Activated CD4-positive, alpha-beta T cell treated with anti-CD3 and anti-CD28 coated beads, Interleukin-2, Interleukin-4, amounts not matched to agents 100 ng/mL and 50 ng/mL, durations not matched to agents 16 hours and 8 hours (primary cell): Measurements from ENCODE around the gene NACAD.

Experiments
- DNase-seq: peaks from one replicate; pipeline ENCODE4 v3.0.0-alpha.2; 2020; ENCODE audit warnings: low spot score

Gene NACAD

DNA sequence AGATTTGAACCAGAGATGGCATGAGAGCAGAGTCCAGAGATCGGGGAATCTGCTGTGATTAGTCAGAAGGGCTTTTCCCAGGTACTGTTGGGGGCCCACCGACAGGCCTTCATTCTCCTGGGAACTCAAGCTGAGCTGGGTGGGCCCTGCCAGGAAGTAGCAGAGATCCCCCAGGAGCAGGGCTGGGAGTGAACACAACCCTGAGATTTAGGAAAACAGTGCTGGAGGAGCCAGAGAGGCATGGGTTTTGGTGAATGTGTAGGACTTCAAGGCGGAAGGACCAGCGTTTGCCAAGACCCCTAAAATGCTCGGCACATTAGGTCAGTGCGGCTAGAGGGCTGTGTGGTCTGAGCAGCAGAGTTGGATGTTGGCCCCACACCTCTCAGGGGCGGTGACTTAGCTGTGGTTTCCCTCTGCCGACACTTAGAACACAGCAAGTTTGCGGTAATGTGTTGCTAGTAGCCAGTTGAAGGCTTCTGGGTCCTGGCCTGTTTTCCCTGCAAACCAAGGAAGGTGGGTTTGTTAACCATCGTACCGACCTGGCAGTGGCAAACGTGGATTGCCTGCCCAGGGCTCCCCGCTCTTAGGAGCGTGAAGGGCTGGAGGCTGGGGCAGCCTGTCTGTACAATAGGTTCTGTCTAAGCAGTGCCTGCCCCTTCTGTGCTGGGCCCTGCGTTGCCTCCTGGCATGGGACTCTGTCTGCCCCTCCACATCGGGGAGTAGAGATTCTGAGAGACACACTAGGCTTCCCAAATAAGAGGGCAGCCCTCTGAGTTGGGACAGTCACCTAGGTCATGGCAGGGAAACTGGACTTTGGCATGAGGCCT lies 14.0 kb downstream of the NACAD start:
- DNase-seq, result no peak

DNA sequence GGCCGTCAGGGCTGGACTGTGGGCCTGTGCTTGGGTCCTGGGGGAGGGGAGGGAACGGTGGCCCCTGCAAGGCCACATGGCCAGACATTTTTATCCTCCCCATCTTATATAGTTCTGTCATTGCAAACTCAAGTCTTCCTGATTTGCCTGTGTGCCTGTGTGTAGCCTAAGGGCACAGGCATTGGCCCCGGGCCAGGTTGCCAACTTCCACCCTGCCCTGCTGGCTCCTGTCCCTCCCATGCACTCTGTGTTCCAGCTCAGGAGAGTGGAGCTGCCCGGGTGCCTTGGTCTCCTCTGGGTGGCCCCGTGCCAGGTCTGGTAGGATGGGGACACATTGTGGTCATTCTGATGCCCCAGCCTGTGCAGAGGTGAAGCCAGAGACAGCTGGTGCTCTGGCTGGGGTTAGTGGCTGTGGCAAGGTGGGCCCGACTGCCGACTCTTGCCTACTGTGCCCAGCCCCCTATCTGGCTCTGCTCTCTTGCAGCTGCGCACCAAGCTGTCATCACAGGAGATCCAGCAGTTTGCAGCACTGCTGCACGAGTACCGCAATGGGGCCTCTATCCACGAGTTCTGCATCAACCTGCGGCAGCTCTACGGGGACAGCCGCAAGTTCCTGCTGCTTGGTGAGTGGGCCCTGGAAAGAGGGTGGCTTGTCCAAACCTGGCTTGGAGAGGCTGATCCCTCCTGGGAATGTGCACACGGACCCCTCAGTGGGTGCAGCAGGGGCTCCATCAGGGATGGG lies 14.8 kb downstream of the NACAD start:
- DNase-seq, result no peak

DNA sequence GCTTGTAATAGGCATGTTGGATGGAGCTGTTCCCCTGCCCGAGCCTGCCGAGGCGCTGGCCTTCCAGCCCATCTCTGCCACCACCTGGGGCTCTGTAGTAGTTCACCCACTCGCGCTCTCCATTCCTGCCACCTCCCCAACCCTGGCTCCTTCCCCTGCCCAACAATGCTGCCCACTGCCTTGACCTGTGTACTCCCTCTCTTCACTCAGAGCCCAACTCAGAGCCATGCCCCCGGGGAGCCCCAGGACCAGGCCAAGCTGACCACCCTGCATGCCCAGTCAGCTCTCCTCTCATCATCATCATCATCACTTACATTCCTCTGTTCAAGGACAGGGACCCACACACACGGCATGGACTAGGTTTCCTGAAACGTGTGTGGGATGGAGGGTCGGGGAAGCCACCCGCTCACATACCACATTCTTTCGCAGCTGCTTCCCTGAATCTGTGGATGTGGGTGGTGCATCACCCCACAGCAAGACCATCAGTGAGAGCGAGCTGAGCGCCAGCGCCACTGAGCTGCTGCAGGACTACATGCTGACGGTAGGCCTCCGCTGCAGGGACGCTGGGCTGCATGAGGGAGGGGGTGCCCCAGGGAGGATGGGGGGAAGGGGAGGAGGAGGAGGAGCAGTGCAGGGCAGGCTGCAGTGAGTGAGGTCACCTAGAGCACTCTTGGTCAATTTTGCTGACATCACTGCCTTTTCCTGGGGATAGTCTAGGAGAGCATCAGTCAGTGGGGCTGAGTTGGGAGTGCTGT lies 15.6 kb downstream of the NACAD start:
- DNase-seq, result no peak

DNA sequence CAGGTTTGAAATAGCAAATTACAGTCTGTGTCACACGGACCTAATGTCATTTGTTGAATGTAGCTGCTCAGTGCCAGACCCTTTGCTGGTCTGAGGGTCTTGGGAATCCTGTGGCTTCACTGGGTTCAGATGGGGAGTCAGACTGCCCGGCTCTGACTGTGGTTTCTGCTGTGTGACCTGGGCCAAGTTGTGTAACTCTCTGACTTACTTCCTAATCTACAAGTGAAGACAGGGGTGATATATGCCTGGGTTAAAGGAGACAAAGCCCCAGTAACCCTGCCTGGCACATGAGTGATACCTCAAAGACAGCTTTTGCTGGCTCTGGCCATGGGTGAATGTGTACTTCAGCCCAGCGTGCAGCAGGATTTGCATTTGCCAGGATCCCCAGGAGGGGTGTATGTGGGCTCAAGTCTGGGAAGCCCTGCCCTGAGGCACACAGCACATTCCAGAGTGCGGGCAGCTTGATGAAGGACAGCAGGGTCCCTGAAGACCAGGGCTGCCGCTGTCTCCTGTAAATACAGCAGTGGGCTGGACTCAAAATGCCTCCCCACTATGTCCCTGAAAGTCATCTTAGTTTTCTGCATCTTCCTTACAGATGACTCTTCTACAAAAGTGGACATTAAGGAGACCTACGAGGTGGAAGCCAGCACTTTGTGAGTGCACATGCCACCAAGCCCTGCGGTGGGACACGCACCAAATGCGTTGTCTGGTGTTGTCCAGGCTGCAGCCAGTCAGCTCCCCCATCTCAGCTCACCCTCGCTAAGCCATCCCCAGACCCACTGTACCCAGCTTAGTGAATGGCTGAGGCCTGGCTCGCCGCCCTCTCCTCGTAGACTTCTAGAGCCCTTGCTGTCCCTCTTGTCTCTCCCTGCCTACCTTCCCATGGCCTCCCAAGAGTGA lies 16.4 kb downstream of the NACAD start:
- DNase-seq, result no peak

DNA sequence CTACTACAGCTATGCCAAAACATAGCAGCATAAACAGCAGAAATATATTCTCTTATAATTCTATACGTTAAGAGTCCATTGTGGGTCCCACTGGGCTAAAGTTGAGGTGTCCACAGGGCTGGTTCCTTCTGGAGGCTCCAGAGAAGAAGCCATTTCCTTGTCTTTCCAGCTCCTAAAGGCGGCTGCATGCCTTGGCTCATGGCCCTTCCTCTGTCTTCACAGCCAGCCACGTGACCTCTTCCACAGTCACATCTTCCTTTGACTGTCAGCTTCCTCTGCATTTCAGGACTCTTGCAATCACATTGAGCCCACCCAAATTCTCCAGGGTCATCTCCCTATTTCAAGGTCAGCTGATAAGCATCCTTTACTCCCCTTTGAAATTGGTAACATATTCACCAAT lies 17.2 kb downstream of the NACAD start:
- no peak for DNase-seq

DNA sequence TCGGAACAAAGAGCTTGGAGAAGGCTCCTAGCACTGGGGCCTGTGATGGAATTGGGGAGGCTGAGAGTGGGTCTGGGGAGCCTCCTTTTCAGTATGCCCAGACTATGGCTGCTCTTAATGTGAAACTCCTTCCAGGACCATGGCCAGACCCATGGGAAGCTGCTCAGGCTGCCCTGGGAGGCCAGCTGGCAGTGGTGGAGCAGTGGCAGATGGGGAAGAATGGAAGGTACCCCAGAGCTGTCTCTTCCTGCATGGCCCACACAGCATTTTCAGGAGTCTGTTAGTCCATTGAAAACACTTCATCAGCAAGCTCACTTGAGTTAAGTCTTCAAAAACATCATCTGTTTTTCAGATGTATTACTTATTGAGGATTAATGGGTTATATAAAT lies 18.5 kb downstream of the NACAD start:
- no peak for DNase-seq

DNA sequence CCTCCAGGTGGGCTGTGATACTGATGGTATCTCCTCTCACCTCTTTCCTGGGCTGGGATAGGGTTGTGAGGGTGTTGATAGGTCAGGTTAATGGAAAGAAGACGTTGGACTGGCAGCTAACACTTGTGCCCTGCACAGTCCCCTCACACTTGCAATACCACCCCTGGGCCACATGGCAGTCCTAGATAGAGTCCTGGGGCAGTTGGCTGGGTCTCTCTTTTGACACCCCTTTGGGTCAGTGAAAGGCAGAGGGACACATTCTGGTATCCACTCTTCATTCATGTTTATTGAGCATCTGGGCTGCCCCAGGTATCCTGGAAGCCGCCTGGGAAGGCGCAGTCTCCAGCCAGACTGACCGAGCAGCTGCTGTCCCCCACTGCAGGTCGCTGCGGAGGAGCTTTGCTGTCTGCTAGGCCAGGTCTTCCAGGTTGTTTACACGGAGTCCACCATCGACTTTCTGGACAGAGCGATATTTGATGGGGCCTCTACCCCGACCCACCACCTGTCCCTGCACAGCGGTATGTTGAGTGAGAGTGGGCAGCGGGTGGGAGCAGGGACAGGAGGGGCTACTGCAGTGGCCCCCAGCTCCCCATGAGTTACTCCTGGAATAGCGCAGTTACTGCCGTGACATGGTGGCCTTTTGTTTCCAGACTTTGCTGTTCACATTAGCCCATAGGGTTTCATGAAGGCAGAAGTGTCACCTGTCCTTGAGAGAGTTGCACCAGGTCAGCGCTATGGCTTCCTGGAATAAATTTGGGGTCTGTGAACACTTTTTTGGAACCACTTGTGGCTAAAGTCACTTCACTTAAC lies 19.1 kb downstream of the NACAD start:
- no peak for DNase-seq

DNA sequence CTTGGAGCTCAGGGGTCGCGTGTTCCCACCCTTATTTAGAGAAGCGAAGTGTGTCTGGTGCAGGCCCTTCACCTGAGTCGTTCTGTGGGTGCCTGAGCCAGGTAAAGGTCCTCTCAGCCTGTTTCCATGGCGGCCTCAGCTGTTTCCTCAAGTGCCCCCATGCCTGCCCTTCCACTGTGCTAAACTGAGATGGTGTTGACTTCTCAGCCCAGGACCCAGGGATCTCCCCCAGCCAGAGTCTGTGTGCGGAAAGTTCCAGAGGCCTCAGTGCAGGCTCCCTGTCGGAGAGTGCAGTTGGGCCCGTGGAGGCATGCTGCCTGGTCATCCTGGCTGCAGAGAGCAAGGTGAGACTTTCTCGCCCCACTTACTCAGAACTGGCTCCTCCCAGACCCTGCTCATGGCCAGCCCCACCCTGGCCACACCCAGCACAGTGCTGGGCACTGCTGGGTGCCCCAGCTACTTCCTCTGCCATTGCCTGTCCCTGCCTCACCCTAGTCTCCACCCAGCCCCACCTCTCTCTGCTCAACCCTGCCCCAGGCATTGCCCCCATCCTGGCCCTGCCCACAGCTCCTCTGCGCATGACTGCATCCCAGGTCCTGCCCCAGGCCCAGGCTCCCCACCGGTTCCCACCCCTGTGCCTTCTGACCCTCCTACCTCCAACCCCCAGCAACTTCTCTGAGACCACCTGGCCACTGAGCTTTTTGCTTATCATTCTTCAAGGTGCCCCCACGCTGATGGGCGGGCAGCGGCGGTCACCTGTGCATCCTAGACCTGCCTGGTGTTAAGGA lies 20.3 kb downstream of the NACAD start:
- no peak for DNase-seq

DNA sequence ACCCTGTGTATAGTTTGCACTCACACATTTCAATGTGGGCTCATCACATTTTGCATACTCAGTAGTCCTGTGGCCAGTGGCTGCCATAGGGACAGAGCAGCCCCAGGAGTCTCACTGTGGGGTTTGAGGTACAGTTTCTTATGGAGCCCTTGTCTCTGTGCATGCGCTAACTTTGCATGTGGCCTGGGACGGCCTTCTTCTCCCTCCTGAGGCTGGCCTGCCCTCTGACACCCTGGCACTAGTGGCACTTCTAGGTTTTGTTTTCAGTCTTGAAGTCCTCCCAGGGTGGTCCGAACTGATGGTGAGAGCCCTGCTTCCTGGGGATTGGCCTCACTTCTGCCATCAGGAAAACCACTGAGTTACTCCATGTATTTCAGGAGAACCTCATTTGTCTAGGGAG lies 21.2 kb downstream of the NACAD start:
- no peak for DNase-seq

DNA sequence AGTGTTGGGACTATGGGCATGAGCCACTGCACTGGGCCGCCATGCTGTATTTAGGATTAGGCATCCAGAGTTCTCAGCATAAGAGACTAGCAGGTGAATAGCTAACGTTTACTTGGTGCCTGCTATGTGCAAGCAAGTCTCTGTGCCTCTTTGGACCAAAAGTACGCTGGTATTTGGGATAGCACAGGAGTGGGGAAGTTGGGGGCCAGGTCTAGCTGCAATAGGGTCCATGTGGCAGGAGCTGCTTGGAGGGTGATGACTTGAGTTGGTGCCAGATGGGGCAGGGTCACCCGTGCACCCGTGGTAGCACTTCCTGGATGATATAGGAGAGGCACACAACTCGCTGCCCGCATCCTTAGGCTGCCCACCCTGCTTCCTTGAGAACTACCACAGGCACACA lies 22.4 kb downstream of the NACAD start:
- no peak for DNase-seq

DNA sequence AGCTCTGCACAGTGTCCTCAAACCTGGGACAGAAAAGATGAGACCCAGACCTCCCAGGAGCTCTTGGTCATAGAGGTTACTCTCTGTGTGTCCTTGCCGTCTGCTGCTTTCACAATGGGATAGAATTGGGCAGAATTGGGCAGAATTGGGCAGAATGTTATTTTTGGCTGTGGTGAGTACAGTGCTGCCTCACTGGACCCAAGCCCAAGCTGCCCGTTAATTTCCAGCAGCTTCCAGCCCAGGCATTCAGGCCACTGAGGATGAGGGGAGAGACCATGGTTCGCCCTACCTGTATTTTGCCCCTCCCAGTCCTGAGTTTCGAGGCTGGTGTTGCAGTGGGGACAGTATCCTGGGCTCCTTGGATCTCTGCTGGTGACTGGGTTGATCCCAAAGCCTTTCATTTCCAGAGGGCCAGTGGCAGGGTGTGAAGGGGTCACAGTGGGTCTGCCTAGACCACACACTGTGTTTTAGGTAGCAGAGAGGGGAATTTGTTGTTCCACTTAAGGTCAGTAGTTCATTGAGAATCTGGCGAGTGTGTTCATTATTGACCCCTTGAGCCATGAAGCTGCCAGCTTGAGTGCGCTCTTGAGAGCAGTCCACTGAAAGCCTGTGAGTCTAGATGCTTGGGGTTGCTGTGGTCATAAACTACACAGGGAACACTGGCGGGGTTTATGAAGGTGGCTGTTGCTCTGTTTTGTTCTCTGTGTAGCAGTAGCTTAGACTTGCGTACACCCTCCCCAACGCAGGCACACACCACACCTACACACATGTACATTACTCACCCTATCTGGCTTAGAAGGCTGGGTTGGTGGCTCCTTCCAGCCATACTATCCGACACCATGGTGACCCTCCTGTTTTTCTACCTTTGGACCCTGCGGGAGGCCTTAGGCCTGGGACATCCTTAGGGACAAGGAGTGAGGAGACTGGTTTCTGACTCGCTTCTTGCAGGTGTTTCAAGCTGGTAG lies 23.5 kb downstream of the NACAD start:
- no peak for DNase-seq

DNA sequence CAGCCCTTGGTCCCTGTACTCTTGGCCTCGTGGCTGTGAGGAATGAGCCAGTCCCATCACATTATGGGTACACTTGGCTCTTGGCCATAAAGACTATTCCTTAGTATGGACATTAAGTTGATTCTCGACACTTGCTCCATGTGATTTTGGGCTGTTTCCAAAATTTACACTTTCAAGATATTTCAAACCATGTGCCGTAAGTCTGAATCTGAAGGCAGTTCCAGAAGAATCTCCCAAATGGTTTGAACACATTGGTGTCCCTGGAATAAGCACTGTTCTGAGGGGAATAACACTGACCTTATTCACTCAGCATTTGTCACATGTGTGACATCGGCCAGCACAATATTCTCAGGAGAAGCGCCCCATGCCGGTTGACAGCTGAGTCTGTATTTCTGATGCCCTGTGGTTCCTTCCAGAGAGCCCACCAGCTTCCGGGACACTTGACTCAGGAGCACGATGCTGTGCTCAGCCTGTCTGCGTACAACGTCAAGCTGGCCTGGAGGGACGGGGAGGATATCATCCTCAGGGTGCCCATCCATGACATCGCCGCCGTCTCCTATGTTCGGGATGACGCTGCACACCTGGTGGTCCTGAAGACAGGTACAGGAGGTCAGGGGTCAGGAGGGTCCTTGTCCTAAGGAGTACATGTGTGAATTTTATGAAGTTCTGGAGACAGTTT lies 24.6 kb downstream of the NACAD start:
- DNase-seq, result no peak

DNA sequence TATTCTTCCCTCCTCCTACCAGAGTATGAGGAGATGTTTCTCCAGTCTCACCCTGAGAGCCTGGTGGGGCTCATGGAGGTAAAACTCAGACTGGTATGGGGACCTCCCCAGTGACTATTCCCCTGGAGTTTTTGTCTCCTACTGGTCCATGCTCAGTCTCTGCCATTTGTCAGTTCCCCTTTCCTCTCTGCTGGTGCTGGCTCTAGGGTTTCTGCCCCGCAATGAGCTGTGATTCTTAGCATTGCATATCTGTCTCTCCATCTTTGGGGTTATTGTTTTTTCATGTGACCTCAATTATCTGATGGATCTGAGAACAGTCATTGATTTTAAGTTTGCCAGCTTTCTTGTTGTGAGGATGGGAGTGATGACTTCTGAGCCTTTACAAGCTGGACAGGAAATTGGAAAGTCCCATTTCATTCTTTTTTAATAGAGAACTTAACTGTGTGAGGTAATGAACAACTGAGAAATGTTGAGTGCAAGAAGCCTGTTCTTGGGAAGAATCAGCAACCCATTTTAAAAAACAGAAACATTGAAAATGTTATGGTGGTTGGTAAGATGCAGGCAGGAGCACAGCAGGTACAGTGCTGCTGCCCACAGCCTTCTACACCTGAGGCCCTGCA lies 26.9 kb downstream of the NACAD start:
- DNase-seq, result no peak

DNA sequence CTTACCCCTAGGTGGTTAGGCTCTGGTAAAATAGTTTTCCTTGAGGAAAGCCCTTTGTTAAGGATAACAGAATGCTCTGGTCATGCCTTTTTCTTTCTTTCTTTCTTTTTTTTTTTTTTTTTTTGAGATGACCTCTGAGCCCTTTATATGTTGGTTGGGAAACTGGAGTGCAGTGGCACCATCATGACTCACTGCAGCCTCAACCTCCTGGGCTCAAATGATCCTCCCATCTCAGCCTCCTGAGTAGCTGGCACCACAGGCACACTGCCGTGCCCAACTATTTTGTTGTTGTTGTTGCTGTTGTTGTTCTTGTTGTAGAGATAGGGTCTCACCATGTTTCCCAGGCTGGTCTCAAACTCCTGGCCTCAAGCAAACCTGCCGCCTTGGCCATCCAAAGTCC lies 27.4 kb downstream of the NACAD start:
- no peak for DNase-seq

DNA sequence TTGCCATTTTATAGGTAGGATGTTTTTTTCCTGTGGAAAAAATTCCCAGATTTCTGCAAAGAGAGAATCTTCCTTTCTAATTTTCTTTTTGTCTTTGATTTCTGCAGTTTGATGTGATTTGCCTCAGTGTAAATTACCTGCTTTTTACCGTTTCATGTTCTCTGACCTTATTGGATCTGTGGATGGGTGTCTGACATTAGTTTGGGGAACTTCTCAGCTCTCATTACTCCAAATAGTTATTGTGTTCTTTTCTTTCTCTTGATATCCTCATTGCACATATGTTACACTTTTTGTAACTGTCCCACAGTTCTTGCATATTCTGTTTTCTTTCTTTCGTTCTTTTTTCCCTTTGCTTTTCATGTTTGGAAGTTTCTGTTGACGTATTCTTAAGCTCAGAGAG lies 28.5 kb downstream of the NACAD start:
- no peak for DNase-seq

DNA sequence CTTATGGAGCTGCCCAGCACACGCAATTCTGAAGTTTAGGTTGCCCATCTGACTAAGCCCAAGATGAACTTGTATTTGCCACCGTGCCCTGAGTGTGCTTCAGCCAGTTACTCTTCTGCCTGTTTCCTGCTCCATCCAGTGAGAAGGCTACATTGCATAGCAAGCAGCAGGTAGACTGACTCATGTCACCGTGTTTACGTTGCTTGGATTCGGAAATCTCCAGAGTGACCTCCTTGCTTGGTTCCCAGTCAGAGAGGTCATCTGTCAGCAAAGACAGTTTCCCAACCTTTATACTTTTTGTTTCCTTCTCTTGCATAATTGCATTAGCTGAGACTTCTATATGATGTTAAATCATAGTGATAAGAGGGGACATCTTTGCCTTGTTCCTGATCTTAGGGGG lies 30.9 kb downstream of the NACAD start:
- no peak for DNase-seq

DNA sequence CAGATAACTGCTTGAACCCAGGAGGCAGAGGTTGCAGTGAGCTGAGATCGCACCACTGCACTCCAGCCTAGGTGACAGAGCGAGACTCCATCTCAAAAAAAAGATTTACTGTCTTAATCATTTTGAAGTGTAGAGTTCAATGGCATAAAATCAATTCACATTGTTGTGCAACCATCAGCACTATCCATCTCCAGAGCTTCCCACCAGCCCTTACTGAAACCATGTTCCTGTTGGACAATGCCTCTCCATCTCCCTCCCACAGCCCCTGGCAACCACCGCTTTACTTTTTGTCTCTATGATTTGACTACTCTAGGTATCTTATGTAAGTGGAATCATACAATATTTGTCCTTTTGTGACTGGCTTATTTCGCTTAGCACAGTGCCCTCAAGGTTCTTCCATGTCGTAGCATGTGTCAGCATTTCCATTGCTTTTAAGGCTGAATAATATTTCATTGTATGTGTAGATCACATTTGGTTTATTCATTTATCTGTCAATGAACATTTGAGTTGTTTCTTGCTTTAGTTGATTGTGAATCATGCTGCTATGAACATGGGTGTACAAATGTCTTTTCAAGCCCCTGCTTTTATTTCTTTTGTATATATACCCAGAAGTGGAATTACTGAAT lies 33.1 kb downstream of the NACAD start:
- no peak for DNase-seq

DNA sequence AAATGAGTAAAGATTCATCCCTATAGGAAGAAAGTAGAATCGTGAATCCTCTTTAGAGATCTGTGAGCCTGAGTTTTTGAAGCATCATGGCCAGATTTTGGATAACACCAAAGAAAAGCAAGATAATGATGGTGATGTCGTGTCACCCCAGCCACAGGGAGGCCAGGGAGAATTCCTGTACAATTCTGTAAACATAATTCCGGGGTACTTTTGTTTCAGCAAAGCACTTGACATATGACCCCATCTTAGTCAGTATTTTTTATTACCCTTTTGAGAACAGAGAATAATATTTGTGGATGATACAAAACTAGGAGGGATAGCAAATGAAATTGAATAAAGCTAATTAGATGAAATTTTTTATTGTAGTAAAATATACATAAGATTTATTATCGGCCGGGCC lies 33.8 kb downstream of the NACAD start:
- DNase-seq, result no peak
